CD4-positive, alpha-beta T cell treated with Interleukin-2 at 100 ng/mL for 4 hours (primary cell): ENCODE results near the gene CRYBB2.
A peak's percentile ranks its signal among the peaks of the same experiment; 100 is the strongest.
"Not testable (repeated sequence)": the region's sequence is repeated elsewhere in the genome, so short reads cannot be mapped to it uniquely, and the experiment has no call there.

ENCODE experiments used
- DNase-seq: peaks from one replicate; pipeline ENCODE4 v3.0.0-alpha.2; 2020; ENCODE audit warnings: low spot score

CRYBB2 gene, protein sequence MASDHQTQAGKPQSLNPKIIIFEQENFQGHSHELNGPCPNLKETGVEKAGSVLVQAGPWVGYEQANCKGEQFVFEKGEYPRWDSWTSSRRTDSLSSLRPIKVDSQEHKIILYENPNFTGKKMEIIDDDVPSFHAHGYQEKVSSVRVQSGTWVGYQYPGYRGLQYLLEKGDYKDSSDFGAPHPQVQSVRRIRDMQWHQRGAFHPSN

DNA sequence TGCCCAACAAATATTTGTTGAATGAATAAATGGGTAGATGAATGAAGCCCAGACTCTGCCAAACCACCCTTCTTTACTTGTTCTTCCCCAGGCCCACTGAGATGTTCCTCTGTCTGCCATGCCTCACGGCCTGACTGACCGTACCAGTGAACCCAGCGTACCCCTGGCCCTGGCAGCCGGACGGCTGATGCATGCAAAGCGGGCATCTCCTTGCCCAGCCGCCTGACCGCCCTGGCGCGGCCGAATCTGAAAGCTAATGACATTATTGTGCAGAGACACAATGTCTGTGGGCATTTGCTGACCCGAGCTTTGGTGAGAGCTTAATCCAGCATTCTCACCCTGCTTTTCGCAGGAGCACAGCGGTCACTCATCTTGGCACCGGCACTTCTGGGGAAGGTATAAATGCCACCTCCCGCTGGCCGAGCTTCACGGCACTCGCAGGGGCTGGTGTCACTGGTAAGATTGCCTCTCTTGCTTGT is at the start of gene CRYBB2:
Gene CRYBB2 (plus strand): TSS at position 429 of the 479 bp plus-strand sequence. CDS start 1,791 bp downstream, outside the sequence.
- DNase-seq = no peak

DNA sequence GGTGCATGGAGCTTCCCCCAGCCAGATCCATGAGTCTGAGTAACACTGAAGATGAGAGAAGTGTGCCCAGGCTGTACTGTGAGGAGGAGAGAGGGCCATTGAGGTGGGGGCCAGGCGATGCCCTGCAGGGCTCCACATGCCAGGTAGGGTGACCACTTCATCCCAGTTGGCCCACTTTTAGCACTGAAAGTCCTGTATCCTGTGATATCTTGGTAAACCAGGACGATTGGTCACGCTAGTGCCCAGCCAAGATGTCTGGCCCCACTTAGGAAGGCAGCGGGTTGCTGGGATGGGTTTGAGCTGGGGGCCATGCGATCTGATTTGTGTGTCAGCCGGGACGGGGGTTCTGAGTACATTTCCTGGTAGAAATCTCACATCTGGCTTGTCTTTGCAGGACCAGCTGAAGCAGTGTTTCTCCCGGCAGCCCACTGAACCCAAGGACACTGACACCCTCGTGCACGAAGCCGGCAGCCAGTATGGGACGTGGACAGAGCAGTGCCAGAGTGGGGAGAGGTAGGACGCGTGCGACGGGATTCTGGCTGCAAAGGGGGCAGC is 48.9 kb upstream of the CRYBB2 start:
- DNase-seq = no peak

DNA sequence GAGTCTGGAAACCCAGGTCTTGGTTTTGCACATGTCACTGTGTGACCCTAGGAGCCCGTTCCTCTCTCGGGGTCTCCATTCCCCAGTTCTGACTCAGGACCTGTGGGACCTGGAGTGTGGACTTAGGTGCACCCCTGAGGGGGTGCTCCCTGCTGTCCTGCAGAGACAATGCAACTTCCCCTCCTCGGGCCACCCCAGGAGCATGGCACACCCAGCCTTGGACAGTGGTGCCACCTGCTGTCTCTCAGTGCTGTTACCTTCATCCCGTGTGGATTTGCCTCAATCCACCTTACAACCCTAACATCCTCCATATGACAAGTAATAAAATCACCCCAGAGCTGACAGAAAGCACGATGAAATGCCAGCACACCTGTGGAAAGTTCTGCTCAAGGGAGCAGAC is 47.3 kb upstream of the CRYBB2 start:
- DNase-seq = peak; percentile 10

DNA sequence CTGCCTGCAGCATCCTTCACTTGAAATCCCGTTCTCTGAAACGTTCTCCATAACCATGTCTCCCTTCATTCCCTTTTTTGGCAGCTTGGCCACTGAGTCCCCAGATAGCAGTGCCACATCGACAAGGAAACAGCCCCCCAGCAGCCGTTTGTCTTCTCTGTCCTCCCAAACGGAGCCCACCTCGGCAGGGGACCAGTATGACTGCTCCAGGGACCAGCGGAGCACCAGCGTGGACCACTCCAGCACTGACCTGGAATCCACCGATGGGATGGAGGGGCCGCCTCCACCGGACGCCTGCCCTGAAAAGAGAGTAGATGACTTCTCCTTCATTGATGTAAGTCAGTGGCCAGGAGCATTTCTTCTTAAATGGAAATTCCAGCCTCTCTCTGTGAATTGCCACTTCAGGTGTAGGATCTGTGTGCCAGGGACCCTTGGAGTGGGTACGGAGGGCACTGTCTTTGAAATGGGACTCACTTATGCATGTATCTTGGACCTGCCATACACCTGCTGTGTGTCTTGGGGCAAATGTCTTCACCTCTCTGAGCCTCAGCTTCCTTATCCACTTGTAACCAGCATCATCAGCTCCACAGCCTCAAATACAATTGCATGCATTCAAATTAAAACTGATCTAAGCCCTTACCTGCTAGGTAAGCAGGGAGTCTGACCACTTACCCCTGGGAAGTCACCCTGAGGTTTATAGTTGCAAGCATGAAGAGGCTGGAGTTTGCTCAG is 45.1 kb upstream of the CRYBB2 start:
- DNase-seq = no peak

DNA sequence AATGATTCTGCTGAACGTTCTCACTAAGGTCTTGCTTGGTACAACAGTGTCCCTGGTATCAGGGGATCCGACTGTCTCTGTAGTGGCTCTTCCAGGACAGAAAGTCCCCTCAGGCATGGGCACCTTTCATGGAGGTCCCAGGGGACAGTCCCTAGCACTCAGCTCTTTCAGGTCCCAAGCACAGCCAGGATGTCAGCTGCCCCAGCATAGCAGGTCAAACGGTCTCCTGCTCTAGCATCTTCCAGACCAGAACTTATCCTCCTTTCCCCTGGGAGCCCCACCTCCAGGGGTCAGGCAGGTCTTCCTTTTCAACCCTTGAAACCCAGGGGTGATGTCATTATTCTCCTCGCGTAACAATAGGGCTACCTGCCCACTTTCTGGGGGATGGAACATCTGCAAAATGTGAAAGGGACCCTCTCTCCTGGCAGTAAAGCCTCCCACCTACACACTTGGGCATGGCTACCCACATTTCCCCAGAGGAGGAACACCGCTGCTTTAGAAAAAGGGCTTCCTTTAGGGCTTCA is 44.5 kb upstream of the CRYBB2 start:
- DNase-seq = no peak

DNA sequence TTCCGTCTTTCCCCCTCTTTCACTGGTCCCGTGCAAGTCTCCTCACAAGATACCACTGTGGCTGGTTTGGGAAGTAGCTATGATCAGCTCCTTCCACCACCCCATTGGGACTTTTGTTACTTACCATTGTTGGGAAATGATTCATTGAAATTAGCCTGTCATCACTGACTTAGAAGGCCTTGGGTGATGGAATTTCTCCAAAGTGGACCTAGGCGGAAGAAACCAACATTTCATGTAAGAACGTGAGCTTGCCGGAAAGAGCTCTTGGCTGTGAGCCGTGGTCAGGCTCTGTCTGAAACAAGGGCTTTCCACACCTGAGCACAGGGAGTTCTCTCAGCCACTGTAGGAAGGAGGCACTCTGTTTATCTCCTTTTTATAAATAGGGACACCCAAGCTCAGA is 43.3 kb upstream of the CRYBB2 start:
- no peak for DNase-seq

DNA sequence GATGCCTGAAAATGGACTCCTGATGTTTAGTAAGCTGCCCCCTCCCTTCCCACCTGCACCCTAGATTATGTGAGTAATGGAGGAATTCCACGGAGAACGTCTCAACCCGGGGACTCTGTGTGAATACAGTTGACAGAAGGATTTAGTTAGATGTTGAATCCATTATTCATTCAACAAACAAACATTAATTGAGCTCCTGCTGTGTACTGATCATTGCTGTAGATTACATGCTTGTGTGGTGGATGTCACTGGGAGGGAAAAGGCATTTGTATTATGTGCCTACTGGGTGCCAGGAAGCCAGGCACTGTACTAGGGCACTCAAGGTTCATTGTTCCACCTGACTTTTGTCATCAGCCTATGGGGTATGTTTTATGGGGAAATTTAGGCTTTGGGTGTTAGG is 42.6 kb upstream of the CRYBB2 start:
- DNase-seq = no peak

DNA sequence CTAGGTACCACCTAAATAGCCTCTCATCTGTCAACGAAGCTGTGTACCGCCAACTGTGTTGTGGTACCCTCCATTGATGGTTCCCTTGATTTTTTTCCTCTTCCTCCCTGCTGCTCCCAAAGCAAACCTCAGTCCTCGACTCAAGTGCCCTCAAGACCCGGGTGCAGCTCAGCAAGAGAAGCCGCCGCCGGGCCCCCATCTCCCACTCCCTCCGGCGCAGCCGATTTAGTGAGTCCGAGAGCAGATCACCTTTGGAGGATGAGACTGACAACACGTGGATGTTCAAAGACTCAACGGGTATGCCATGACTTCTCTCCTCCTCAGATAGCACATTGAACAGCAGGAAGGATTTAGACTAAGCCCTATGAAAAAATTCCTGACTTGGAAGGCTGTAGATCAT is 42.2 kb upstream of the CRYBB2 start:
- no peak for DNase-seq

DNA sequence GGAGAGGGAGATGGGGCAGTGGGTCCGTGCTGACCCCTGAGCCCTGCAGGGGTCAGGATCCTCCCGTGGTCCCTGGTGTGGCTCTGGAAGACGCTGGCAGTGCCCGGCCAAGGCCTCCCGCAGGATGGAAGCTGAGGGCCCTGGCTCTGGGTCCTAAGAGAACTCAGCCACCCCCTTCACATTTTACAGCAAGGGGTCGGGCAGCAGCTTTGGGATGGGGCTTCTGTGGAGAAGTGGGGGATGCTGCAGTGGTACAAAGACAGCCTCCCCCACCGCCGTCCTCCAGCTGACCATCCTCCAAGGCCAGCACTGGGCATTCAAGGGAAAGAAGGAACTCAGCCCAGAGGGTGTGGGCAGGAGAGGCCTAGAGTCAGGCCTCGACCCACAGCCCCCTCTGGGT is 41.5 kb upstream of the CRYBB2 start:
- DNase-seq = no peak

DNA sequence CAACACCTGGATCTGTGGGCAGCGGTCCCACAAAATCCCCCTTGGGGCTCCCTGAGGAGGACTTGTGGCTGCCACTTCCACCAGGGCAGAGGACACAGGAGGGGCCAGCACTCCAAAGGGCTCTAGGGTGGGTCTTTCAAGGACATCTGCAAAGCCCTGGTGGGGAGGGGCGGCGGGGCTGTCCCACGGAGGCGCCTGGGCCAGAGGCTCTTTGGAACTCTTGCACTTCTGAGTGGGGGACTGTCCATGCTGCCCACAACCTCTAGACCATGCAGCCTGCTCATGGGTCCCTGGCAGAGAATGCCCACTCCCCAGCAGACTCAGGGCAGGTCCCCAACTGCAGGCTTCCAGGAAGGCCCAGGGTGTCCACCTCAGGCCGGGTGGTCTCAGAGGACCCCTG is 41.1 kb upstream of the CRYBB2 start:
- not testable (repeated sequence) for DNase-seq

DNA sequence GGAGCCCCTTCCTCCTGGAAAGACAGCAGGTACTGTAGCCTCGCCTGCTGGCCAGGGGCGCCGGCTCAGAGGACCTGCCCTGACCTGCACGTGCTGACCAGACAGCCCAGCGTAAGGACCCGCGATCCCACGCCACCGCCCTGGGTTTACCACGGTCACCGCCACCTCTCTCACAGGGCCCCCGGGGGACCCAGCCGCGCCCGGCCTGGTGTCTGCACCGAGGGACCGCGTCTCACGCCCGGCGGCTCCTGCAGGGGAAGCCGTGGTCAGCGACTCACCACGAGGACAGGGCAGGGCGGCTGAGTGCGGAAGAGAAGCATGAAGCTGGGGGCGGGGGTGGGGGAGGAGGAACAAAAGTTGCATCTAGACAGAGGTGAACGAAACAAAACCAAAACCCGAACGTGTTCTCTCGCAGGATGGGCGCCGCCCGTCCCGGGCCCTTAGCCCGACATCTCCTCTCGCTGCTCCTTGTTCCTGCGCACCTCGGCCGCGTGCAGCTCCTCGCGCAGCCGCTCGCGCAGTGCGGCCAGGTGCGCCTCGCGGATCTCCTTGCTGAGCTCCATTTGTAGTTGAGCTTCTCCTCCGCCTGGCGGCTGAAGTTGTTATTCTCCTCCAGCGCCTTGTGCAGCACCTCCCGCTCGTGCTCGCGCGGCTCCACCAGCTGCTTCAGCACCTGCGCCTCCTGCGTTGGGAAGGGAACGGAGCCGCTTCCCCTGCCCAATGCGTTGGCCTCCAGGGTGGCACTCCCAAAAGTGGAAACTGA is 40.4 kb upstream of the CRYBB2 start:
- not testable (repeated sequence) for DNase-seq

DNA sequence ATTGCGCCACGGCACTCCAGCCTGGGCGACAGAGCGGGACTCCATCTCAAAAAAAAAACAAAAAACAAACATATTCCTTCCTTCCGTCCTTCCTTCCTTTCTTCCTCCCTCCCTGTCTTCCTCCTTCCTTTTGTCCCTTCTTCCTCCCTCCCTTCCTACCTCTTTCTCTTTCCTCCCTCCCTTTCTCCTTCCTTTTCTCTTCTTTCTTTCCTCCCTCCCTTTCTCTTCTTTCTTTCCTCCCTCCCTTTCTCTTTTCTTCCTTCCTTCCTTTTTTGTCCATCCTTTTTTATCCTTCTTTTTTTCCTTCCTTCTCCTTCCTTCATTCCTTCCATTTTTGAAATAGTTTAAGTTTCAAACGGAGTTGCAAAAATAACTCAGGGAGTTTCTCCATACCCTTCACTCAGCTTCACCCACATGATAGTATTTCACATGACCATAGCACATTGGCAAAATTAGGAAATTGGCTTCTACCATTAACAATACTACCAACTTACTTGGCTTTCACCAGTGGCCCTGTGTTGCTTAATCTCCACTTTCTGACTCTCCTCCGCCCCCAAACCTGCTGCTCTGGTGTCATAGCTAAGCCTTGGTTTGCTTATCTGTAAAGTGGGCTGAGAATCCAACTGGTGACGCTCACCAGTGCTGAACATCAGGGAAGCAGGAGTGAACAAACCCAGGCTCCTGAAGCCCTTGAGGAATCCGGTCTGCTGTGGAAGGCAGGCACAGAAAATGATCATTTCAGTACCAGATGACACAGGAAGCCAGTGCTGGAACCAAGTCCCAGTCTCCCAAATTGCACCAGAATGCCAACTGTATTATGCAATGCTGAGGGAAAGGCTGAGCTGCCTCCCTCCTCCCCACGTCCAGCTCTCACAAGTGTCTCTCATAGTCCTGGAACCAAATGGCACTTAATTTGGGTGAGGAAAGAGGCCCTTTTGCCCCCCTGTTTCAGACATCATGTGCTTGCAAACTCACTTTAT is 37.0 kb upstream of the CRYBB2 start:
- DNase-seq = no peak

DNA sequence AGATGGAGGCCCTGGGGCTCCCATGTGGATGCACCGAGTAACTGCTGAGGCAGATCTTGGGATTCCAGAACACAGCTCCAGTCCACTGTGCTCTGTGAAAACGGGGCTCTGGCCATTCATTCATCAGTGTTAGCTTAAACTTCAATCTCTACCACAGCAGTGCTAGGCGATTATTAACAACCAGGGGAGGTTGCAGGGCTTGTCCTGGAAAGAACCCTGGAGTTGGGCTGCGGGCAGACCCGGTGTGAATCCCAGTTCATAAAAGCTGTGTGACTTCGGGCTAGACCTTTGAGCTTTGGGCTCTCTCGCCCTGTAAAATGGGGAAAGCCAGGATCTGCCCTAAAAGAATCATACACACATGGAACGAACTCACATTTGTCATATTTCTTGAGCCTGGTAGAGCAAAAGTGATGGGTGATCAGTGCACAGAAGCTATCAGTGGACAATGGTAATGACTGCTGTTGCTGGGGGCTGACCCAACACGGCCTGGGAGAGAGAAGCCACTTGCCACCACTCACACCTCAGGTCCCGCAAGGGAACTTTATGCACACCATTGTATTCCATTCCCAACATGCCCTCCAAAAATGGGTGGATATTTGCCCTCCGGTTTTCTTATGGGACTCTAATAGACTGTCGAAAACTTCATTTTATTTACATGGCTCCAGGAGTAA is 35.4 kb upstream of the CRYBB2 start:
- no peak for DNase-seq

DNA sequence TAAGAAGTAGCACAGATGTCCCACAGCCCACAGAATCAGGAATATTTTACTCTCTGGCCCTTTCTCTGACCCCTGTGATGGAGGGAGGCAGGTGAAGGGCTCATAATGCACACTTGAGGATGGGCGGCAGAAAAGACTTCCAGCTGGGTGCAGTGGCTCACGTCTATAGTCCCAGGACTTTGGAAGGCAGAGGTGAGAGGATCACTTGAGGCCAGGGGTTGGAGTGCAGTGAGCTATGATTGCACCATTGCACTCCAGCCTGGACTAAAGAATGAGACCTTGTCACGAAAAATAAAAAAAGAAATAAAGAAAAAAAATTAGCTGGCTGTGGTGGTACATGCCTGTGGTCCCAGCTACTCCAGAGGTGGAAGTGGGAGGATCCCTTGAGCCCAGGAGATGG is 33.3 kb upstream of the CRYBB2 start:
- no peak for DNase-seq

DNA sequence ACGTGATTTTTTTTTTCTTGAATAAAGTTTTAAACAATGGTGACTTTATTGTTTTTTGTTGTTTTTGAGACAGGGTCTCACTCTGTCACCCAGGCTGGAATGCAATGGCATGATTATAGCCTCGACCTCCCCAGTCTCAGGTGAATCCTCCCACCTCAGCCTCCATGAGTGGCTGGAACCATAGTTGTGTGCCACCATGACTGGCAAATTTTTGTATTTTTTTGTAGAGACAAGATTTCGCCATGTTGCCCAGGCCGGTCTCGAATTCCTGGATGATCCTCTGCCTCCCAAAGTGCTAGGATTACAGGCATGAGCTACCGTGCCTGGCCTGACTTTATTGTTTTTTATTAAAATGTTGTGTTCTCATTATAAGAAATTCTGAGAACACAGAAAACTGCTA is 32.0 kb upstream of the CRYBB2 start:
- DNase-seq = no peak

DNA sequence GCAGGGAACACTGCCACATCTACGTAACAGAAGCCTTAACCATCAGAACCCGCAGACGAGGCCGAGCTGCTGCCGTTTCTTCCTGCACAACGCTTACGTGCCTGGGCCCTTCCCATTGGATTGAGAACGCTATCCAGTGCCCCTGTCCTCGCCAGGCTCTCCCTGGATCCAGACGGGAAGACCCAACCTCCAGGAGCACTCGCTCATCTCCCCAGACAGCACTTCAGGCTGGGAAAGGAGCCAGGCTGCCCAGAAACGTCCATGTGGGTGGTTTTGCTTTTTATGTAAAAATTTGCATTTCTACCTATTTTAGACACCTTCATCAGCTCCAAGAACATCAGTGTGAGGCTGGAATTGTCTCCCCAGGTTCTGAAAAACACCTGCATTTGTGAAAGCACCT is 27.0 kb upstream of the CRYBB2 start:
- no peak for DNase-seq

DNA sequence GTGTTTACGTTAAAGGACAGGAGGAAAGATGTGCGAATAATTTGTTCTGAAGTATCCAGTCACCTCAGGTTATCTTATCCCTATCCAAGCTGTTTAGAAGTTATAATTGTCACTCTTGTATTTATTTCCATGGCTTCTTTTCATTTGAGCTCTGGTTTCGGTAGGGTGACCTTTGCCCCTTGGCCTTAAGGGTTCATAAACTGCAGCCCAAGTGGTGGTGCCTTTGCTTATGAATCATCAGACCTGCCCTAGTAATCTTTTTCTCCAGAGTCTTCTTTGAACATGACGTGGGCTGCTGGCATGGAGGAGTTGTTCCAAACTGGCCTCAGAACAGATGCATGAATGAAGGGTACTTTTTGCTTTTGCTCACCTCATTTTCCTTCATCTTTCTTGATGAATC is 26.3 kb upstream of the CRYBB2 start:
- no peak for DNase-seq

DNA sequence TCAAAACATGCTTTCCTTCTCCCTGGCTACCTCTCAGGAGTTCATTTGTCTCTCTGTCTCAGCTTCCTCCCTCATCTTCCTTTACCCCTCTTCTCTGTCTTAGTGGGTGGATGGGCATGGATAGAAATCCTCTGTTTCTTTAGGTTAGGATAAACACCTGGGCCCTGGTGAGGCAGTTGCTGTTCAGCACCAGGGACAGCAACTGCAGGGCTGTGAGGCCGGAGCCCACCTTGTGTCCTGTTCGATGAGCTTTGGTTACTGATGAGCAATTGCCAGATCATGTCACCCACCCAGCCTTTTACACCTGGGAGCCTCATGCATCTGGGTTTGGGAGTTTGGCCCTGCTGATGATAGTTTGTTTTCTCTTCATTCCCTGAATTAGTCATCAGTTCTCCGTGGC is 25.9 kb upstream of the CRYBB2 start:
- no peak for DNase-seq

DNA sequence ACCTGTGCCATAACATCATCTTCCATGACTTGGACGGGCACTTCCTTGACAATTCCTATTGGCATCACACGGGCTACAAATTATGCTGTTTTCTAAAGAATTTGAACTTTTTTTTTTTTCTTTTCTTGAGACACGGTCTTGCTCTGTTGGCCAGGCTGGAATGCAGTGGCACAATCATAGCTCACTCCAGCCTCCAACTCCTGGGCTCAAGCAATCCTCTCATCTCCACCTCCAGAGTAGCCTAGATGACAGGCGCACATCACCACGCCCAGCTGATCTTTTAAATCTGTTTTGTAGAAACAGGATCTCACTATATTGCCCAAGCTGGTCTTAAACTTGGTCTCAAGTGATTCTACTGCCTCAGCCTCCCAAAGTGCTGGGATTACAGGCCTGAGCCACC is 23.1 kb upstream of the CRYBB2 start:
- DNase-seq = no peak

DNA sequence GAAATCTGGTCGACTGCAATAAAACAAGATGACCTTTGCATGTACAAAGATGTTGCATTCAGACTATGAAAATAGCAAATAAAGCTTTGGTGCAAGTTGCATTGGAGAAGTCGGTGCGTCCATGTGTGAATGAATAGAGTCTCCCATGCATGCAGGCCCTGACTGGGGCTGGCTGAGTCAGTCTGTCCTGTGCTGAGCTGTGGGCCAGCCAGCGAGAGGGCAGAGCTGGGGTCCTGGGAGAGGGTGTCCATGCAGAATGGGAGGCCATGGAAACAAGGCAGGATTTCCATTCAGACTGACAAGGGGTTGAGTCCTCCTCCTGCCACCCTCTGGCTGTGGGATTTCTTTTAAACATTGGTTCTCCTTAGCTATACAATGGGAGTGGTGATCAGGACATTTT is 22.1 kb upstream of the CRYBB2 start:
- no peak for DNase-seq
